Brain microvascular endothelial cell (primary cell): ENCODE data around the gene HP1BP3.

Experiments
- DNase-seq: peaks from one replicate; pipeline ENCODE4 v3.0.0-alpha.2; 2020
- H3K27ac ChIP-seq: fragments of 250-450 bp; sonication (Bioruptor Pico); 2 replicates; pipeline ENCODE4 v1.5.1; 2020; ENCODE audit warnings: mild to moderate bottlenecking, moderate library complexity
- H3K27me3 ChIP-seq: fragments of 250-450 bp; sonication (Bioruptor Pico); replicated peaks from 2 replicates; pipeline ENCODE4 v1.5.1; 2020; ENCODE audit warnings: mild to moderate bottlenecking
- H3K36me3 ChIP-seq: fragments of 250-450 bp; sonication (Bioruptor Pico); replicated peaks from 2 replicates; pipeline ENCODE4 v1.5.1; 2020; ENCODE audit warnings: mild to moderate bottlenecking
- H3K4me3 ChIP-seq: 2 replicates; pipeline ENCODE4 v1.5.1; 2011; ENCODE audit warnings: low read depth, mild to moderate bottlenecking, control low read depth, low read length, moderate library complexity
- CTCF ChIP-seq: IDR thresholded peaks from 2 replicates; pipeline ENCODE4 v1.5.1; 2011; ENCODE audit warnings: low read depth, mild to moderate bottlenecking, moderate library complexity, low read length, control low read depth, inconsistent platforms; ENCODE audit errors: missing control alignments
- in situ Hi-C: cut with HindIII; loops from 2 replicates; pipeline ENCODE4 v1.10.0; 2017; ENCODE audit warnings: low sequenced_read_pairs, low pct_ligation_motif_present

HP1BP3 gene

GRCh38 chr1:20728371-20729154 is 58.5 kb downstream of the HP1BP3 start:
- no peak for TF ChIP-seq CTCF
- in situ Hi-C loops, result no loop called here

GRCh38 chr1:20727746-20728316 is 59.3 kb downstream of the HP1BP3 start:
- no peak for DNase-seq
- no peak overlapping the region for H3K4me3 ChIP-seq
- peak; percentile 29 for TF ChIP-seq CTCF
- H3K27ac ChIP-seq, result no peak overlapping the region
- no peaks in the 10 kb centered on the region for H3K27me3 ChIP-seq
- no peaks in the 10 kb centered on the region for H3K36me3 ChIP-seq
- in situ Hi-C loops, result no loop called here

More at GRCh38 chr1:20728371-20729154, 58.5 kb downstream of the HP1BP3 start:
- Histone ChIP-seq H3K27ac (no peak overlapping the region), H3K4me3 (no peak overlapping the region), H3K36me3 (no peaks in the 10 kb centered on the region), H3K27me3 (no peaks in the 10 kb centered on the region)
- DNase-seq, result no peak

DNA sequence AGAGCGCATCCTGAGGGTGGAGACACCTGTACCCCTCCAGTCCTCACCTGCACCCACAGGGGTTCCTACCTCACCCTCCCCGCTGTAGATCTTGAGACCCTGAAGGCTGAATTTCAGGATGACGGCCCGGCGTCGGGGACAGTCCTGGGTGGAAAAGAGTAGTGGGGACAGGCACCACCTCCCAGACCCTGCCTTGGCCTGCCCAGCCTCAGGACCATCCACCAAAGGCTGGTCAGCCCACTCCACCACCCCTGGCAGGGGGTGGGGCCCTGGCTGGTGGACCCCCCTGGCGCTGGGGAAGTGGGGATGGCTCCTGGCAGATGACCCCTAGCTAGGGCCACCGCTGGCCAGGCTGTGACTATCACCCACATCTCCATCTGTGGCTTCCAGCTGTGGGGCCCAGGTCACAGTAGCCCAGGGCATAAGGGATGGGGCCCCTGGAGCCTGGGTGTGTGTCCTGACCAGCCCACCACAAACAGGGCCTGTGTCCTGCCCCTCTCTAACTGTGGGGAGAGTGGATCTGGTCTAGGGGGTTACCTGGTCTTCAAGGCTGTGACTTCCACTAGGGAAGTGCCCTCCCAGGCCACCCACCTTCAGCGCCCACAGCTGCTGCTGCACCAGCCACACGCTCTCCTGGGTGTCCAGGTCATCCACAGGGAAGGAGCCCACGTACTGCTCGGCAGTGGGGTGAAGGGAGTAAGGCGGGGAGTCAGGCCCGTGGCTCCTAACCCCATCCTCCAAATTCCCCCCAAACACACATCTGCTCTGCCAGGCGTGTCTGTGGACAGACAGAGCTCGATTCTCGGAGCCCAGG is 60.0 kb downstream of the HP1BP3 start:
- no peak for DNase-seq
- no peak for TF ChIP-seq CTCF
- no peak overlapping the region for H3K4me3 ChIP-seq
- H3K27me3 ChIP-seq, result no peaks in the 10 kb centered on the region
- in situ Hi-C loops, result no loop called here
- no peaks in the 10 kb centered on the region for H3K36me3 ChIP-seq
- H3K27ac ChIP-seq, result no peak overlapping the region

DNA sequence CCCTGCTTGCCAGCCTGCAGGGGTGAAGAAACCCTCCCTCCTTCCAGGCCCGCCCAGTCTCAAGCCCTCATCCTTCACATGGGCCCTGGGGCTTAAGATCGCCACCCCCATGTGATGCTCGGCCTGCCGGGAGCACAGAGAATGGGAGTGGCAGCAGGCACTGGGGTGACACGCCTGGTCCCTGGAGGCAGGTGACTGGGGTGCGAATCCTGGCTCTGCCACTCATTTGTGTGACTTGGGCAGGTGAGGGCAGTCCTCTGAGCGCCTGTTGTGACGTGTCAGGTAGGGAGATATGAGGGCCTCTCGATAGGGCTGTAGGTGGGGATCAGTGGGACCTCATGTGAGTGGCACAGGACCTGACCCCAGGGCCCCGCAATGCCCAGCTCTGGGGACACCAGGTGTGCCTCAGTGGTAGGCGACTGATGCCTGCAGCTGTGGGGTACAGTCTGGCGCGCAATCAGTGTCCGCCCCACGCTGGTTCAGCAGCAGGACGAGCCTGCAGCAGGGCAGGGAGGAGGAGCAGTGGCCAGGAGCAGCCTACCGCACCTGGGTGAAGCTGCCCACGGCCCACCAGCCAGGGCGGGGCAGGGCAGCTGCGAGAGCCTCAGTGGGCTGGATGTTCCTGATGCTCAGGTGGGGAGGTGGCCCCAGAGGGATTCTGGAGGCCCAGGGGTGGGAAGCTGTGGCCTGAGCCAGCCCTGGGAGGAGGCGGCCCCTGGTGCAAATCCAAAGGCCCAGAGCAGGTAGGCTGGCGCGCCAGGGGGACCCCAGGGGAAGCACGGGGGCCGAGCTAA is 60.8 kb downstream of the HP1BP3 start:
- no peak for TF ChIP-seq CTCF
- Histone ChIP-seq H3K27me3 (no peaks in the 10 kb centered on the region), H3K4me3 (no peak overlapping the region), H3K27ac (no peak overlapping the region), H3K36me3 (no peaks in the 10 kb centered on the region)
- no peak for DNase-seq
- in situ Hi-C loops, result no loop called here

DNA sequence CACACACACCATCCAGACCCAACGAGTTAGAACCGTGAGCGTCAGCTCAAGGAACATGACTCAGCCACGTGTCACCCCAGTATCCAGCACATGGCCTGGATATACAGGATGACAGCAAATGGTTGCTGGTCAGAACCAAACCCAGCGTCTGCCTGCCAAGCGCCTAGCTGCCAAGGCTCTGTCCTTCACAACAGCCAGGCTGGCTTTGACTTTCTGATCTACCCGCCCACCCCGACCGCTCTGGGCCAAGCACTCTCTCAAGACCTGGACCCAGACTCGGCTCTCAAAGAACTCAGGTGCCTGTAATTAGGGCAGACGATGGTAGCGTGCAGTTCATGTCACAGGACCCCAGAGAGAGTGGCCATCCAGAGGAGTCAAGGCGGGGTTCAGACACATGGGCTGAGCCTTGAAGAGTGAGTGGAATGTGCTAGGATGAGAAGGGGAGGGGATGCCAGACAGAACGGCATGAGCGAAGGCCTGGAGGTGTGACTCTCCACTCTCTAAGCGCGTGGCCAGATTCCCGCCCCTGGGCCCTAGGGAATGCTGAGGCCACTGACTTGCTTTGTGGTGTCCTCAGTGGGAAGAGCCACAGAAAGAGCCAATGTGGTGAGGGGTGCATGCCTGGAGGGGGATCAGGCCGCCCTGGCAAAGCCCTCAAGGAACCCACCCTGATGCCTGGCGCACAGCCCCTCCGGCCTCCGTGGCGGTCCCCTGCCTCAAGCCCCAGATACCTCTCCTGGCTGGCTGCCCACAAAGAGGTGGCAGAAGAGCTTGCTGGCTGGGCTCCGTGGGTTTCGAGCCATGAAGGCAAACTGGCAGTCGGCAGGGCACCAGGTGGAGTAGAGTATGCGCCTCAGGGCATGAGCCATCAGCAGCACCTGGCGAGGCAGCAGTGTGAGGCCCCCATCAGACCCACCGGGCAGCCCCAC is 61.7 kb downstream of the HP1BP3 start:
- Histone ChIP-seq H3K4me3 (no peak overlapping the region), H3K36me3 (no peaks in the 10 kb centered on the region), H3K27me3 (no peaks in the 10 kb centered on the region), H3K27ac (no peak overlapping the region)
- peak; percentile 58 for DNase-seq
- no peak for TF ChIP-seq CTCF
- in situ Hi-C loops, result no loop called here
